Measurements from ENCODE around the gene ABCB6. TPM values are rescaled to one million over a fixed set of nuclear protein-coding genes. Genes with fewer than 3 reads are reported as not detected.

The ABCB6 gene
- total and polyA plus RNA-seq, 2 of the 8 experiments (the other 6 are each of a cell fraction or from before 2014, with no cell fraction given): 44.9 to 50.6 TPM

DNA sequence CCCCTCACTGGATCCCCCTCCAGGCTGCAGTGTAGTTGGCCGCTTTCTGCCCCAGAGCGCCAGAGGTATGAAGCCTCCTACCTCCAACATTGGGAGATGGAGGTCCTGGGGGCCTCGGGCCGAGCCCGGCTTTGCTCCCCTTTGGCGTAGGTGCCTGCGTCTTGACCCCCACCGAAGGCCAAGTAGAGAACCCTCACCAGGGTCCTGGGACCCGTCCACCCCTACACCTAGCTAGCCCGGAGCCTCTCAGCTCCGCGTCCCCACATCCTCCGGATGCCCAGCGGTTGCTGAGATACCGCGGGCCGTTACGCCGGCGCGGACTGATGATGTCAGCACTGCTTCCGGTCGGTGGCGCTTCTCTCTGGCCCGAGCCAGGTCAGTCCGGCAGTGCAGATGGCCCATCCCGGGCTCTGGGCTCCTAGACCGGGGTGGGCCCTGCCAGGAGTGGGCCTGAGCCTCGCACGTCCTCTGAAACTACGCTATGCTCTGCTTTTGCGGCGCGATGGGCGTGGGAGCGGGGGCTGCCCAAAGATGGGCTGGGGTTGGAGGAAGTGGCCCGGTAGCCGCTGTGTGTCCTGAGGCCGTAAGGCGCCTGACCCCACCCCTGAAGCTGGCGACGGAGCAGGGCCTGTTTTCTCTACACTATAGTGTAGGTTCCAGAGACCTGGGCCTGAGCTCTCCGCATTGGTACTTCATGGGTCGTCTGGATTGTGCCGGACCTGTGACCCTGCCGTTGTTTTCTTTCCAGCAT is 26.6 kb upstream of the ABCB6 start, which contains the start of the genes GLB1L and STK16 (continued):
- peak; percentile 72 for TF ChIP-seq JUN (IDR thresholded peaks at IDR 0.05; ENCODE audit: low read depth, low read length)
- TF ChIP-seq SAP30 (IDR thresholded peaks at IDR 0.05; ENCODE audit: insufficient read depth, insufficient replicate concordance, low read length): peak; percentile 92
- no peak for TF ChIP-seq SP2 (IDR thresholded peaks at IDR 0.05; ENCODE audit: low read length)
- TF ChIP-seq HDAC2 (IDR thresholded peaks at IDR 0.05; ENCODE audit: borderline replicate concordance in 1 of 2, low read depth in 2 of 2, low read length in 2 of 2): 0 out of 4 replicates have a peak, but pooled peaks of 1 of the 2 experiments have one; percentile 71
- TF ChIP-seq, protein P1, sequence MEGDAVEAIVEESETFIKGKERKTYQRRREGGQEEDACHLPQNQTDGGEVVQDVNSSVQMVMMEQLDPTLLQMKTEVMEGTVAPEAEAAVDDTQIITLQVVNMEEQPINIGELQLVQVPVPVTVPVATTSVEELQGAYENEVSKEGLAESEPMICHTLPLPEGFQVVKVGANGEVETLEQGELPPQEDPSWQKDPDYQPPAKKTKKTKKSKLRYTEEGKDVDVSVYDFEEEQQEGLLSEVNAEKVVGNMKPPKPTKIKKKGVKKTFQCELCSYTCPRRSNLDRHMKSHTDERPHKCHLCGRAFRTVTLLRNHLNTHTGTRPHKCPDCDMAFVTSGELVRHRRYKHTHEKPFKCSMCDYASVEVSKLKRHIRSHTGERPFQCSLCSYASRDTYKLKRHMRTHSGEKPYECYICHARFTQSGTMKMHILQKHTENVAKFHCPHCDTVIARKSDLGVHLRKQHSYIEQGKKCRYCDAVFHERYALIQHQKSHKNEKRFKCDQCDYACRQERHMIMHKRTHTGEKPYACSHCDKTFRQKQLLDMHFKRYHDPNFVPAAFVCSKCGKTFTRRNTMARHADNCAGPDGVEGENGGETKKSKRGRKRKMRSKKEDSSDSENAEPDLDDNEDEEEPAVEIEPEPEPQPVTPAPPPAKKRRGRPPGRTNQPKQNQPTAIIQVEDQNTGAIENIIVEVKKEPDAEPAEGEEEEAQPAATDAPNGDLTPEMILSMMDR (IDR thresholded peaks at IDR 0.05; ENCODE audit: control extremely low read depth in 1 of 3, insufficient read depth in 1 of 3, low read depth in 1 of 3, low read length in 3 of 3): no peak
- TF ChIP-seq TCF12 (IDR thresholded peaks at IDR 0.05; ENCODE audit: low read depth, low read length): 0 out of 2 replicates have a peak, but pooled peaks have one; percentile 27
- TF ChIP-seq TAF7 (optimal IDR thresholded peaks at IDR 0.05; ENCODE audit: borderline replicate concordance, low read depth, low read length): peak; percentile 74
- TF ChIP-seq TBP (IDR thresholded peaks at IDR 0.05; ENCODE audit: low read depth, low read length): peak; percentile 90
- peak; percentile 76 for TF ChIP-seq KDM5A (IDR thresholded peaks at IDR 0.05; ENCODE audit: low read length)
- no peak for TF ChIP-seq RBBP5 (IDR thresholded peaks at IDR 0.05; ENCODE audit: borderline replicate concordance, low read depth, low read length)
- peak; percentile 96 for TF ChIP-seq TAF1 (IDR thresholded peaks at IDR 0.05; ENCODE audit: low read depth, low read length)
- TF ChIP-seq, protein P2, sequence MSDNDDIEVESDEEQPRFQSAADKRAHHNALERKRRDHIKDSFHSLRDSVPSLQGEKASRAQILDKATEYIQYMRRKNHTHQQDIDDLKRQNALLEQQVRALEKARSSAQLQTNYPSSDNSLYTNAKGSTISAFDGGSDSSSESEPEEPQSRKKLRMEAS (IDR thresholded peaks at IDR 0.05): peak; percentile 53
- TF ChIP-seq KDM4A (IDR thresholded peaks at IDR 0.05; ENCODE audit: low read depth, low read length, severe bottlenecking): peak; percentile 88
- 0 out of 2 replicates have a peak, but pooled peaks have one; percentile 15 for TF ChIP-seq CHD2 (IDR thresholded peaks at IDR 0.05; ENCODE audit: low read length)
- peak; percentile 57 to 94; a peak in 3 of 4 replicates for TF ChIP-seq SIN3A (conservative IDR thresholded peaks at IDR 0.05 in 1 of 2, IDR thresholded peaks at IDR 0.05 in 1 of 2; ENCODE audit: low read depth in 1 of 2, low read length in 2 of 2)
- peak; percentile 91 for TF ChIP-seq ASH2L (IDR thresholded peaks at IDR 0.05; ENCODE audit: low read length)
- TF ChIP-seq, protein P3, sequence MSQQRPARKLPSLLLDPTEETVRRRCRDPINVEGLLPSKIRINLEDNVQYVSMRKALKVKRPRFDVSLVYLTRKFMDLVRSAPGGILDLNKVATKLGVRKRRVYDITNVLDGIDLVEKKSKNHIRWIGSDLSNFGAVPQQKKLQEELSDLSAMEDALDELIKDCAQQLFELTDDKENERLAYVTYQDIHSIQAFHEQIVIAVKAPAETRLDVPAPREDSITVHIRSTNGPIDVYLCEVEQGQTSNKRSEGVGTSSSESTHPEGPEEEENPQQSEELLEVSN (IDR thresholded peaks at IDR 0.05): no peak
- TF ChIP-seq RAD21 (IDR thresholded peaks at IDR 0.05 in 1 of 2, conservative IDR thresholded peaks at IDR 0.05 in 1 of 2; ENCODE audit: low read depth in 2 of 2, low read length in 2 of 2): no peak
- no peak for TF ChIP-seq SUZ12 (IDR thresholded peaks at IDR 0.05; ENCODE audit: low read length)

All from H1 (cell line).